H1 (cell line): Measurements from ENCODE around the gene LYL1. TPM values are rescaled to one million over a fixed set of nuclear protein-coding genes. Genes with fewer than 3 reads are reported as not detected.

ENCODE experiments used
- GABPA ChIP-seq: IDR thresholded peaks from 2 replicates; pipeline ENCODE4 v1.6.1; 2011; ENCODE audit warnings: mild to moderate bottlenecking, low read length, moderate library complexity, borderline replicate concordance; ENCODE audit not compliant: insufficient read depth
- KDM5A ChIP-seq: fragments of 200-600 bp; IDR thresholded peaks from 2 replicates; pipeline ENCODE4 v1.7.1; 2012; ENCODE audit warnings: mild to moderate bottlenecking, low read length, inconsistent platforms, mixed read lengths
- SUZ12 ChIP-seq: fragments of 200-600 bp; sonication (generic); IDR thresholded peaks from 2 replicates; pipeline ENCODE4 v1.6.1; 2012; ENCODE audit warnings: mild to moderate bottlenecking, inconsistent platforms, low read length, moderate library complexity, mixed read lengths
- ZNF274 ChIP-seq: IDR thresholded peaks from 2 replicates; pipeline ENCODE4 v1.7.0; 2012; ENCODE audit warnings: low read length, borderline replicate concordance; ENCODE audit errors: extremely low read depth
- polyA plus RNA-seq, 7 experiments: library from polyadenylated mRNA; depleted of rRNA in 3 of 7; stranded (reverse) in 5 of 7; unstranded in 2 of 7; fragments of >200 nt in 5 of 7; fragments of 200-250 nt in 2 of 7; gene quantifications; 1 replicate in 5 of 7; 2 replicates in 1 of 7; 4 replicates in 1 of 7; pipeline versions ENCODE4 v1.2.1 to v1.2.3, GENCODE V29; 2011 to 2013; ENCODE audit warnings: missing spikeins in 2 of 7, mixed read lengths in 2 of 7
- total RNA-seq: library from RNA; stranded (reverse); fragmentation: NEBNext Ultra II Directional; extraction: Animal tissue kit (Norgen Biotek cat#: 25700); gene quantifications from 2 replicates; pipeline ENCODE4 v1.2.1, GENCODE V29; 2021
- TF ChIP-seq, protein P1 (sequence below): IDR thresholded peaks from 2 replicates; pipeline ENCODE4 v1.6.1; 2011; ENCODE audit warnings: low read depth, mild to moderate bottlenecking, low read length; ENCODE audit not compliant: insufficient read depth

Gene LYL1
- total and polyA plus RNA-seq, 2 of the 8 experiments (the other 6 are each of a cell fraction or from before 2014, with no cell fraction given), result 0.58 to 0.76 TPM

DNA sequence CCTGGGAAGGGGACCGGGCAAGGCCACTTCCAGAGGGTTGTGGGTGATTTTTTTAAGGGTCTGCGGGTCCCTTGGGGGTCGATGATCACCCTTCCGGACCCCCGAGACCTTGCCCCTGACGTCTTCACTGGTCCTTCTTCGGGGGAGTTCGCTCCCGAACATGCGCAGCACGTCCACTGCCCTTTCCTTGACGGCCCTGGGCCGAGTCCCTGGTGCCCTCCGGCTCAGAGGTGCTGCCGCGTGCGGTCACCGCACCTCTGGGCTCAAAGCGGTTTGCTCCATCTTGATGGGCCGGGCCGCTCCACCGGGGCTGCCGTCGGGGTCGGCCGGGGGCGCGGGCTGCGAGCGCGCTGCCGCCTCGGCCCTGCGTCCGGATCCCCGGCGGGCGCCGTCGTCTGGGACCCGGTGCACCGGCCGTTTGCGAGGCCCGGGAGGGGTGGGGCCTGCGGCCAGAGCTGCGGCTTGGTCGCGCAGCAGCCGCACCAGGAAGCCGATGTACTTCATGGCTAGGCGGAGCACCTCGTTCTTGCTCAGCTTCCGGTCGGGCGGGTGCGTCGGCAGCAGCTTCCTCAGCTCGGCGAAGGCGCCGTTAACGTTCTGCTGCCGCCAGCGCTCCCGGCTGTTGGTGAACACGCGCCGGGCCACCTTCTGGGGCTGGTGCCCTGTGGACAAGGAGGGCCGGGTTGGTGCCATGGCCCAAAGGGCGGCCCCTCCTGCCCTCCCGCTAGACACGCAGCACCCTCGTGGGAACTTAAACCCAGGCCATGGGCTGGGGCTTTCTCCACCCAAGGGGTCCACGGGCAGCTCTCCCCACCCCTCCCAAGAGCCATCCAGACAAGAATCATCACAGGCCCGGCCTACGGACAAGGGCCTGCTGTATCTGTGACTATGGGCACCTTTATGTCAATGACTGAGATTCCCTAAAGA lies 3.3 kb downstream of the LYL1 start (continued):
- TF ChIP-seq KDM5A, result no peak
- no peak for TF ChIP-seq ZNF274
- TF ChIP-seq, protein P1, sequence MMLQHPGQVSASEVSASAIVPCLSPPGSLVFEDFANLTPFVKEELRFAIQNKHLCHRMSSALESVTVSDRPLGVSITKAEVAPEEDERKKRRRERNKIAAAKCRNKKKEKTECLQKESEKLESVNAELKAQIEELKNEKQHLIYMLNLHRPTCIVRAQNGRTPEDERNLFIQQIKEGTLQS, result no peak
- TF ChIP-seq GABPA, result peak; percentile 67; the same call in 1 of the 2 replicates
- peak; percentile 97 for TF ChIP-seq SUZ12
